ENCODE results near the gene ECHDC3.

DNA sequence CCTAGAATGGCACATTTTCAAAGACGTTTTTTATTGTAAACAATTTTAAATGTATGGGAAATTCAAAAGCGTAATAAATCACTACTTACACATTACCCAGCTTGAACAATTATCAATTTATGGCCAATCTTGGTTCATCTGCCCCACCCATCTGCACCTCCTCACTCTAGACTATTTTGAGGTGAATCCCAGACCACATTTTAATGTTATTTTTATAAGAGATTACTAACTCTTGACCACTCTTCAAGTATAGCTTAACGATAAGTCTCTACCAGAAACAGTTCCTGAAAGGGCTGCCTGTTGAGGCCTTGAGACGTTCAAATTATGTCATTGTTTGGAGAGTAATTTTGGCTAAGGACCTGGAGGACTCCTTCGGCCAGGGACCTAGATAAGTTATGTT lies 33.2 kb downstream of the ECHDC3 start:
- no peak for TF ChIP-seq CTCF (IDR thresholded peaks at IDR 0.05)
- TF ChIP-seq POLR2A (IDR thresholded peaks at IDR 0.05) = no peak
